ENCODE measurements around the gene MARCHF4.
A peak's percentile ranks its signal among the peaks of the same experiment; 100 is the strongest.

MARCHF4 gene

DNA sequence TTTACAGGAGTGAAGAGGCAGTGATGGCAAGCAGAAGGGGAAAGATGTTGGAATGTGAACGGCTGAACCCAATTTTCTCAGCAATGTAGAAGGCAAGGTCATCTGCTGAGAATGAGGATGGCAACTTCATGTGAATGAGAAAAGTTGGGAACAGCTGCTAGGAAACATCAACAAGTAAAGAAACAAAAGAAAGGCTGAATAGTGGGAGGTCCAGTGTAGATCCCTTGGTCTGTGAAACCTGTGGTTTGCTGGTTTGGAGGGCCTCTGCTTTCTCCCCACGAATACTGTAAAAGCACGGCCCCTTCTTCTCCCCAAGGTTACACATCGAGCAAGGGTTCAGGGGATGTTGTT, 27.4 kb downstream of the MARCHF4 start:
- peak; percentile 31 for DNase-seq (ENCODE audit: low read depth)
- H3K4me3 ChIP-seq (replicated peaks; ENCODE audit: low read depth, low read length) = no peak overlapping the region
- TF ChIP-seq, protein P1, sequence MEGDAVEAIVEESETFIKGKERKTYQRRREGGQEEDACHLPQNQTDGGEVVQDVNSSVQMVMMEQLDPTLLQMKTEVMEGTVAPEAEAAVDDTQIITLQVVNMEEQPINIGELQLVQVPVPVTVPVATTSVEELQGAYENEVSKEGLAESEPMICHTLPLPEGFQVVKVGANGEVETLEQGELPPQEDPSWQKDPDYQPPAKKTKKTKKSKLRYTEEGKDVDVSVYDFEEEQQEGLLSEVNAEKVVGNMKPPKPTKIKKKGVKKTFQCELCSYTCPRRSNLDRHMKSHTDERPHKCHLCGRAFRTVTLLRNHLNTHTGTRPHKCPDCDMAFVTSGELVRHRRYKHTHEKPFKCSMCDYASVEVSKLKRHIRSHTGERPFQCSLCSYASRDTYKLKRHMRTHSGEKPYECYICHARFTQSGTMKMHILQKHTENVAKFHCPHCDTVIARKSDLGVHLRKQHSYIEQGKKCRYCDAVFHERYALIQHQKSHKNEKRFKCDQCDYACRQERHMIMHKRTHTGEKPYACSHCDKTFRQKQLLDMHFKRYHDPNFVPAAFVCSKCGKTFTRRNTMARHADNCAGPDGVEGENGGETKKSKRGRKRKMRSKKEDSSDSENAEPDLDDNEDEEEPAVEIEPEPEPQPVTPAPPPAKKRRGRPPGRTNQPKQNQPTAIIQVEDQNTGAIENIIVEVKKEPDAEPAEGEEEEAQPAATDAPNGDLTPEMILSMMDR (IDR thresholded peaks at IDR 0.05; ENCODE audit: low read length, missing control alignments) = no peak

DNA sequence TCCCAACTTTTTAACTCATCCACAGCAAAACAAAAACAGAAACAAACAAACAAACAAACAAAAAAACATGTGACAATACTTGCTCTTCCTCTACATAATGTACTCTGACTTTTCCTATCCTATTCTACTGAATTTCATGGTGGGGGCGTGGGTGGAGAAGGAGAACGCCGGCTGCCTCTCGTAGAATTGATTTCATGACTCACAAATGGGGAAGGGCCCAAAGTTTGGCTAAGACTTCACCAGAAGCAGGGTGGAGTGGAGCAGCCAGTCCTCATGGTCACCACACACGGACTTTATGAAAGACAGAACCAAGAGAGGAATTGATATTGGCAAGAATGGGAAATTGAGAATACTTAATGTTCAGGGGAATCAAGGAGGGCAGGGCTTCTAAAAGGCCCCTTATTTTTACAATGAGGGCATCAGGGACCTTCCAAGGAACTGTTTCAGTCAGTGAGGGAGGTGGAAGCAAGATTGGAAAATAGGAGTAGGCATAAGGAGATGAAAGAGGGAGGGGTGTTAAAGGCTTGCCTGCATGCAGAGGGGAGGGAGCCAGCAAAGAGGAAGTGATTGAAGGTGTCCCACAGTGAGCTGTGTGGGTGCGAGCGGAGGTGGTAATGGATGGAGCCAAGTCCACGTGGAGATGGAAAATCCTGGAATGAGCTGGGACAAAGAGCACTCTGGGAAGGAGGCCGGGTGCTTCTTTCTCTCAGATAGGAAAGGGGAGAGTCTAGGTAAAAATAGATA, 27.9 kb downstream of the MARCHF4 start:
- H3K4me3 ChIP-seq (replicated peaks; ENCODE audit: low read depth, low read length) = no peak overlapping the region
- no peak for DNase-seq (ENCODE audit: low read depth)
- TF ChIP-seq, protein P1 (IDR thresholded peaks at IDR 0.05; ENCODE audit: low read length, missing control alignments) = no peak

DNA sequence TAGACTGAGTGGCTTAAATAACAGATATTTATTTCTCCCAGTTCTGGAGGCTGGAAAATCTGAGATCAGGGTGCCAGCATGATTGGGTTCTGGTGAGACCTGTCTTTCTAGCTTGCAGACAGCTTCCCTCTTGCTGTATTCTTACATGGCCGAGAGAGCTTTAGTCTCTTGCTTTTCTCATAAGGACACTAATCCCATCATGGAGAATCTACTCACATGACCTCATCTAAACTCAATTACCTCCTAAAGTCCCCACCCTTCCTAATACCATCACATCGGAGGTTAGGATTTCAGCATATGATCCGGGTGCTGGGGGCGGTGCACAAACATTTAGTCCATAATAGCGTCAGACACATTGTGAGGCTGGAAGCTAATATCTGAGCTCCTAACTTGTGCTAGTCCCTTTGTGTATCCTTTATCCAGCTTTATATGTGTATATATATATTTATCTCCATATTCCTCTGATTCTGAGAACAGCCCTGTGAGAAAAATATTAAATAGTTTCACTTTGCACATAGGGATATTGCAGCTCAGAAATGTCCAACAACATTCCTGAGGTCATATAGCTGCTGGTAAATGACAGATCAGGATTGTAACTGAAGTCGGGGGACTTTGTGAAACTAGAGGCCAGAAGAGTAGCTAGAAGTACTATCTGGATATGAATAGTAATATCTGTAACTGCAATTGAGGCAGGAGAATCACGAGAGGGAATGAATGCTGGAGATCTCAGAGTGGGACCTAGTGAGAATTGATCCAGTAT, 28.9 kb downstream of the MARCHF4 start:
- DNase-seq (ENCODE audit: low read depth) = no peak
- no peak overlapping the region for H3K4me3 ChIP-seq (replicated peaks; ENCODE audit: low read depth, low read length)
- TF ChIP-seq, protein P1 (IDR thresholded peaks at IDR 0.05; ENCODE audit: low read length, missing control alignments) = no peak

DNA sequence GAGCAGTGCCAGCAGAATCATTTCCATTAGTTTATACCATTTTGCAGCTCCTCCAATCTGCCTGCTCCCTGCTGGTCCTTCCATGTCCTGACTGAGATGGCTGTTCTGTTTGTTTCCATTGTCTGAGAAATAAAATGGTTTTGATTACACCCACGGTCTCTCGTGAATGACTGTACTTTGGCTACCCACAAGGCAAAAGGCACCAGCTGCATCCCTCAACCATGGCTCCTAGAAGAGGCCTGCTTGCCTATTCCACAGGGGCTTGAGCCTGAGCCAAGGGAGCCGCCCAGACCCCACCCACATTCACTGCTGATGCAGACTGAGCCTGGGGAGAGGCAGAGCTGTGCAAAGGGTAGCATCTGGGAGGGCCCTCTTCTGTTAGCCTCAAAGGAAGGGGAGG, 31.2 kb downstream of the MARCHF4 start:
- no peak overlapping the region for H3K4me3 ChIP-seq (replicated peaks; ENCODE audit: low read depth, low read length)
- TF ChIP-seq, protein P1 (IDR thresholded peaks at IDR 0.05; ENCODE audit: low read length, missing control alignments) = no peak
- no peak for DNase-seq (ENCODE audit: low read depth)

DNA sequence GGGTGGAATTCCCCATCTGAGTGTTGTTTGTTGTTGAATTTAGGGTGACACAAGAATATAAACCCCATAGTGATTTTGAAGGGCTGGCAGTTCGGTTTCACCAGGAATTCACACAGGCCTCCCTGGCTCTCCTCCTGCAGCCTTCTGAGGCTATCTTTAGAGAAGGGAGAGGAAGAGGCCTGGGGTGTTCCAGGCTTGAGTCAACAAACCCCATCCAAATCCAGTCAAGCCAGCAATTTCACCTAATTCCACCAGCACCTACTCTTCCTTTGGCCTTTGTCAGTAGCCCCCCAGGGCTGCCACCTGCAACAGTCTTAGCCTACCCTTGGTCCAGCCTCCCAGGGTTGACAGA, 32.0 kb downstream of the MARCHF4 start:
- DNase-seq (ENCODE audit: low read depth) = no peak
- H3K4me3 ChIP-seq (replicated peaks; ENCODE audit: low read depth, low read length) = no peak overlapping the region
- TF ChIP-seq, protein P1 (IDR thresholded peaks at IDR 0.05; ENCODE audit: low read length, missing control alignments) = no peak

GRCh38 chr2:216339456-216340279, 32.6 kb downstream of the MARCHF4 start:
- TF ChIP-seq, protein P1 (IDR thresholded peaks at IDR 0.05; ENCODE audit: low read length, missing control alignments) = peak; percentile 26
- no peak overlapping the region for H3K4me3 ChIP-seq (replicated peaks; ENCODE audit: low read depth, low read length)
- peak; percentile 81 for DNase-seq (ENCODE audit: low read depth)
